ENCODE results near the gene GNGT1. TPM values are rescaled to one million over a fixed set of nuclear protein-coding genes. Genes with fewer than 3 reads are reported as not detected.

GNGT1 gene
- total and polyA plus RNA-seq, 2 experiments from 2014 or later = not detected

DNA sequence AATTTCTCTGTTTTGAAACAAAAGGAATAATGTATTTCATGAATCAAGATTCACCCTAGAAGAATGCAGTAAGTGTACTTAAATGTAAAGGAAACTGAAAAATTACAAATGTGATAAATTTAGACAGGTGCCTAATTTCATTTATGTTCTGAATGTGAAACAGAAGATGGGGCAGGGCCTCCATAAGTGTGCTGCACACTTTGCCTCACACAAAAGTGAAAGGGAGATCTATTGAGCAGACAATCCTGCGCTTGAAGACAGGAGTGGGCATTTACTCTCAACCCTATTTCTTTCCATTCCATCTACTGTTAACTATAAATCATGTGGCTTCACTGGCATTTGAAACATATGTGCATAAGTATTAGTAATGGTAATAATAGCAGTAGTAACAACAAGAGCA lies 51.4 kb downstream of the GNGT1 start:
- in situ Hi-C loops (cut with MboI) = no loop called here
- peaks cover 4% of the 10 kb centered on the region; the same call in 1 of the 2 replicates for H3K9me2 ChIP-seq (ENCODE audit: insufficient read depth)
- no peaks in the 10 kb centered on the region for H3K9me3 ChIP-seq (ENCODE audit: low read depth)
- TF ChIP-seq EZH2 (IDR thresholded peaks at IDR 0.05; ENCODE audit: insufficient read depth, poor library complexity, severe bottlenecking) = no peak
- no peak for TF ChIP-seq EZH2phosphoT487 (IDR thresholded peaks at IDR 0.05; ENCODE audit: insufficient read depth, low read depth)
- WGBS, 2 experiments (ENCODE audit: low coverage in 1 of 2, low lambda C conversion rate in 2 of 2, missing lambda C conversion rate in 2 of 2) = 100% methylated on average over 1 of the region's 1 CpG
- H4K20me1 ChIP-seq (ENCODE audit: insufficient read depth) = no peaks in the 10 kb centered on the region
- no peaks in the 10 kb centered on the region for H3F3A ChIP-seq (ENCODE audit: insufficient read depth)
- H2AFZ ChIP-seq = no peak overlapping the region
- no peaks in the 10 kb centered on the region for H3K27me3 ChIP-seq (replicated peaks; ENCODE audit: insufficient read depth)
- no peak overlapping the region for H3K4me3 ChIP-seq
- peaks cover 11% of the 10 kb centered on the region for H3K4me1 ChIP-seq (ENCODE audit: insufficient read depth)
- DNase-seq = no peak
- H3K36me3 ChIP-seq (ENCODE audit: low read depth) = no peaks in the 10 kb centered on the region
- H3K9ac ChIP-seq = no peak overlapping the region
- H3K4me2 ChIP-seq (ENCODE audit: unreplicated experiment) = no peak overlapping the region
- no peaks in the 10 kb centered on the region for H3K79me2 ChIP-seq (ENCODE audit: insufficient read depth)
- no peak overlapping the region for H3K27ac ChIP-seq

DNA sequence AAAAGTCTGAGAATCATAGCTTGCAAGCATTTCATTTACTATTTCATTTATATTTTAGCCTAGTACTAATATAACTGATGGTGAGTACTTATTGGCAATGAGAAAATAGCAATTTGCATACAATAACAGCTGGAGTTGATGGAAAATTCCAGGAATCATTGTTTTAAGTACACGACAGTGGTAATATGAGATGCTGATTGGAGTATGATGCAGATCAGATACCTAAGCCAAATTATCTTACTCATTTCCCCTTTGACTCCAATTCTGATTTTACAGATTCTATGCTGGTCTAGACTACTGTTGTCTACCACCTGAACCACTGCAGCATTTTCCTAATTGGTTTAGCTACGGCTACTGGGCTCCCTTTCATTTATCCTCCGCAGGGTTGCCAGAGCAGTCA lies 51.8 kb downstream of the GNGT1 start:
- peak; percentile 57 for DNase-seq

DNA sequence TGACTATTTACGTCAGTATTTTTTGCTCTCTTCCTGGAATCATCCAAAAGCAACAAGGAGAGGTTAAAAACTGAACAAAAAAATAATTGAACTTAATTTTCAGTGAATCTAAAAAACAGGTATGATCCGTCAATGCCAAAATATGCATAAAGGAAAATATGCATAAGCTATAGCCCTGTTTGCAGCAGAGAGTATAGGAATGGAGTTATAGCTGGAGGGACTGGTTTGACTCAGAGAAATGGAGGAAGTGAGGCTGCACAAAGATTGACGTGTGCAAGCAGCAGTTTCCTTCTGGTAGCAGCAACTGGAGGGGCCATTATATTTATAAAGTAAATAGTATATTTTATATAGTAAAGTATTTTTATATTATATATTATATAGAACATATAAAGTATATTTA lies 52.3 kb downstream of the GNGT1 start:
- Histone ChIP-seq H3K9me3 (ENCODE audit: low read depth) (no peaks in the 10 kb centered on the region), H2AFZ (no peak overlapping the region), H3K79me2 (ENCODE audit: insufficient read depth) (no peaks in the 10 kb centered on the region), H3F3A (ENCODE audit: insufficient read depth) (no peaks in the 10 kb centered on the region), H3K9ac (no peak overlapping the region), H3K36me3 (ENCODE audit: low read depth) (no peaks in the 10 kb centered on the region), H3K4me1 (ENCODE audit: insufficient read depth) (peaks cover 11% of the 10 kb centered on the region), H3K4me2 (ENCODE audit: unreplicated experiment) (peak overlapping the region; percentile 23), H4K20me1 (ENCODE audit: insufficient read depth) (no peaks in the 10 kb centered on the region), H3K27me3 (replicated peaks; ENCODE audit: insufficient read depth) (no peaks in the 10 kb centered on the region), H3K27ac (no peak overlapping the region), H3K4me3 (no peak overlapping the region), H3K9me2 (ENCODE audit: insufficient read depth) (peaks cover 4% of the 10 kb centered on the region; the same call in 1 of the 2 replicates)
- no peak for TF ChIP-seq EZH2phosphoT487 (IDR thresholded peaks at IDR 0.05; ENCODE audit: insufficient read depth, low read depth)
- no peak for TF ChIP-seq EZH2 (IDR thresholded peaks at IDR 0.05; ENCODE audit: insufficient read depth, poor library complexity, severe bottlenecking)
- DNase-seq = no peak
- 80 to 82% methylated on average over 3 of the region's 3 CpGs for WGBS, 2 experiments (ENCODE audit: low coverage in 1 of 2, low lambda C conversion rate in 2 of 2, missing lambda C conversion rate in 2 of 2)
- in situ Hi-C loops (cut with MboI) = no loop called here

More for the DNA sequence above, 51.8 kb downstream of the GNGT1 start:
- H3K9me2 ChIP-seq (ENCODE audit: insufficient read depth) = peaks cover 4% of the 10 kb centered on the region; the same call in 1 of the 2 replicates
- H3K27me3 ChIP-seq (replicated peaks; ENCODE audit: insufficient read depth) = no peaks in the 10 kb centered on the region
- H3K79me2 ChIP-seq (ENCODE audit: insufficient read depth) = no peaks in the 10 kb centered on the region
- H3K9ac ChIP-seq = no peak overlapping the region
- H3K4me1 ChIP-seq (ENCODE audit: insufficient read depth) = peaks cover 11% of the 10 kb centered on the region
- peak overlapping the region; percentile 23 for H3K4me2 ChIP-seq (ENCODE audit: unreplicated experiment)
- H3K9me3 ChIP-seq (ENCODE audit: low read depth) = no peaks in the 10 kb centered on the region
- H2AFZ ChIP-seq = no peak overlapping the region
- WGBS, 2 experiments (ENCODE audit: low coverage in 1 of 2, low lambda C conversion rate in 2 of 2, missing lambda C conversion rate in 2 of 2) = 59 to 65% methylated on average over 3 of the region's 3 CpGs
- no peaks in the 10 kb centered on the region for H3K36me3 ChIP-seq (ENCODE audit: low read depth)
- in situ Hi-C loops (cut with MboI) = no loop called here
- TF ChIP-seq EZH2 (IDR thresholded peaks at IDR 0.05; ENCODE audit: insufficient read depth, poor library complexity, severe bottlenecking) (no peak), EZH2phosphoT487 (IDR thresholded peaks at IDR 0.05; ENCODE audit: insufficient read depth, low read depth) (no peak)
- H3K4me3 ChIP-seq = no peak overlapping the region
- H4K20me1 ChIP-seq (ENCODE audit: insufficient read depth) = no peaks in the 10 kb centered on the region
- H3K27ac ChIP-seq = no peak overlapping the region
- no peaks in the 10 kb centered on the region for H3F3A ChIP-seq (ENCODE audit: insufficient read depth)

Small RNA genes within 50 kb of the gene (small RNA-seq; reads per million reads assigned to genes)
- not detected for gene AC002076.2 (ENCODE audit: low read depth, low replicate concordance)

Other genes with a start within 250 kb of the GNGT1 start
- gene TFPI2, start 15.8 kb upstream of the GNGT1 start, total RNA-seq (2014; rRNA removed; shearing (Covaris generic)) = 435 and 654 TPM in 2 replicates
- gene TFPI2, start 15.8 kb upstream of the GNGT1 start, polyA plus RNA-seq (2016; fragmentation: Nextera tagmentation; extraction: Ambion mirVana) = 706 and 730 TPM in 2 replicates
- gene GNG11, start 15.2 kb downstream of the GNGT1 start, total RNA-seq (2014; rRNA removed; shearing (Covaris generic)) = 22.5 and 25.9 TPM in 2 replicates
- 84.7 and 87.0 TPM in 2 replicates for gene GNG11, start 15.2 kb downstream of the GNGT1 start, polyA plus RNA-seq (2016; fragmentation: Nextera tagmentation; extraction: Ambion mirVana)
- gene BET1, start 97.8 kb downstream of the GNGT1 start, total RNA-seq (2014; rRNA removed; shearing (Covaris generic)) = 51.5 and 55.9 TPM in 2 replicates
- 73.7 and 78.6 TPM in 2 replicates for gene BET1, start 97.8 kb downstream of the GNGT1 start, polyA plus RNA-seq (2016; fragmentation: Nextera tagmentation; extraction: Ambion mirVana)